ENCODE results near the gene CATSPER3. TPM values are rescaled to one million over a fixed set of nuclear protein-coding genes. Genes with fewer than 3 reads are reported as not detected.
A peak's percentile ranks its signal among the peaks of the same experiment; 100 is the strongest.
"Not testable (repeated sequence)": the region's sequence is repeated elsewhere in the genome, so short reads cannot be mapped to it uniquely, and the experiment has no call there.

Gene CATSPER3
- total and polyA plus RNA-seq, 4 experiments from 2014 or later, result 0.68 to 1.8 (median 0.94) TPM; not detected in 1

DNA sequence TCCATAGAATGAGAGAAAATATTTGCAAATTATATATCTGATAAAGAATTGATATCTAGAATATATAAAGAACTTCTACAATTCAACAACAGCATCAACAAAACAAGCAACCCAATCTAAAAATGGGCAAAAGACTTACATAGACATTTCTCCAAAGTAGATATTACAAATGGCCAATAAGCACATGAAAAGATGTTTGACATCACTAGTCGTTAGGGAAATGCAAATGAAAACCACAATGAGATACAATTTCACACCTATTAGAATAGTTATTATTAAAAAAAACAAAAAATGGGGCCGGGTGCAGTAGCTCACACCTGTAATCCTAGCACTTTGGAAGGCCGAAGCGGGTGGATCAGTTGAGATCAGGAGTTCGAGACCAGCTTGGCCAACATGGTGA is 24.4 kb downstream of the CATSPER3 start:
- Mint-ChIP-seq H3K4me1 (no peaks in the 10 kb centered on the region), H3K9me3 (no peaks in the 10 kb centered on the region), H3K4me3 (no peak overlapping the region), H3K27me3 (no peaks in the 10 kb centered on the region), H3K27ac (no peak overlapping the region), H3K36me3 (peaks cover 0 to 5% of the 10 kb centered on the region in 2 donors)
- CTCF ChIA-PET (ENCODE audit: partially characterized antibody), result no interaction called here
- POLR2A ChIA-PET (ENCODE audit: partially characterized antibody), result no interaction called here
- no peak overlapping the region for H3K4me3 ChIP-seq (ENCODE audit: low read length in 2 of 2)
- H3K9me3 ChIP-seq (ENCODE audit: control insufficient read depth in 1 of 2, low read length in 2 of 2), result no peaks in the 10 kb centered on the region
- no peaks in the 10 kb centered on the region for H3K4me1 ChIP-seq (ENCODE audit: insufficient read depth, low read length)
- H3K36me3 ChIP-seq (ENCODE audit: insufficient read depth, low read length), result no peaks in the 10 kb centered on the region
- H3K27me3 ChIP-seq (ENCODE audit: insufficient read depth, low read length), result no peaks in the 10 kb centered on the region
- intact Hi-C loops (cut with micrococcal nuclease), result no loop called here
- H3K27ac ChIP-seq (ENCODE audit: low read depth, low read length), result no peak overlapping the region
- no peak for DNase-seq

GRCh38 chr5:134993161-134993560 is 25.5 kb downstream of the CATSPER3 start:
- H3K4me3 Mint-ChIP-seq, result no peak overlapping the region
- no peaks in the 10 kb centered on the region for H3K27me3 Mint-ChIP-seq
- H3K36me3 Mint-ChIP-seq, result peaks cover 0 to 11% of the 10 kb centered on the region in 2 donors
- Histone ChIP-seq H3K36me3 (ENCODE audit: insufficient read depth, low read length) (no peaks in the 10 kb centered on the region), H3K4me3 (ENCODE audit: low read length in 2 of 2) (no peak overlapping the region), H3K27me3 (ENCODE audit: insufficient read depth, low read length) (no peaks in the 10 kb centered on the region), H3K4me1 (ENCODE audit: insufficient read depth, low read length) (no peaks in the 10 kb centered on the region), H3K9me3 (ENCODE audit: control insufficient read depth in 1 of 2, low read length in 2 of 2) (no peaks in the 10 kb centered on the region), H3K27ac (ENCODE audit: low read depth, low read length) (no peak overlapping the region)
- no peaks in the 10 kb centered on the region for H3K9me3 Mint-ChIP-seq
- H3K4me1 Mint-ChIP-seq, result no peaks in the 10 kb centered on the region
- POLR2A ChIA-PET (ENCODE audit: partially characterized antibody), result no interaction called here
- CTCF ChIA-PET (ENCODE audit: partially characterized antibody), result no interaction called here
- H3K27ac Mint-ChIP-seq, result no peak overlapping the region
- intact Hi-C loops (cut with micrococcal nuclease), result no loop called here
- DNase-seq, result no peak

DNA sequence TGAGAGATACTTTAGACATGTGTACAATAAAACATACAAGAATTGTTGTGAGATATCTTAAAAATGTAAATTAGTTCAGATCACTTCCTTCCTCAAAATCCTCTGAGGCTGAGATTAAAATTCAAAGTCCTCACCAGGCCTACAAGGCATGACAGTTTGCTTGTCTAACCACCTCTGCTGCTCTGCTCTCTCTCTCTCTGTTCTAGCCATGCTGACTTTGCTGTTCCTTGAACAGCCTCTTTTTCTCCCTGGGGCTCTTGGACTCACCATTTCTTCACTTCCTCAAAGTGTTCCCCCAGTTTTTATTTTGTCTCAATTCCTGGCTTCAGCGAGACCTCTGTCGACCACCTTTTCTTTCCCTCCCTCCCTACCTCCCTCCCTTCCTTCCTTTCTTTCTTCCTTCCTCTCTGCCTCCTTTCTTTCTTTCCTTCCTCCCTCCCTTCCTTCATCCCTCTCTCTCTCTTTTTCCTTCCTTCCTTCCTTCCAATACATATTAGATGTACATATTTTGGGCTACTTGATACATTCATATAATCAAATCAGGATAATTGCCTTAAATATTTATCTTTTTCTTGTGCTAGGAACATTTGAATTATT is 27.0 kb downstream of the CATSPER3 start:
- H3K4me1 ChIP-seq (ENCODE audit: insufficient read depth, low read length), result no peaks in the 10 kb centered on the region

GRCh38 chr5:134995850-134996402 is 28.2 kb downstream of the CATSPER3 start:
- Histone ChIP-seq H3K27me3 (ENCODE audit: insufficient read depth, low read length) (no peaks in the 10 kb centered on the region), H3K36me3 (ENCODE audit: insufficient read depth, low read length) (no peaks in the 10 kb centered on the region), H3K4me1 (ENCODE audit: insufficient read depth, low read length) (no peaks in the 10 kb centered on the region), H3K4me3 (ENCODE audit: low read length in 2 of 2) (no peak overlapping the region), H3K9me3 (ENCODE audit: control insufficient read depth in 1 of 2, low read length in 2 of 2) (no peaks in the 10 kb centered on the region), H3K27ac (ENCODE audit: low read depth, low read length) (no peak overlapping the region)
- Mint-ChIP-seq H3K9me3 (peaks cover 0 to 6% (median 0%) of the 10 kb centered on the region in 8 donors), H3K4me3 (no peak overlapping the region), H3K27ac (peak overlapping the region in 1 of 7 donors; percentile 16), H3K4me1 (no peaks in the 10 kb centered on the region), H3K27me3 (no peaks in the 10 kb centered on the region), H3K36me3 (peaks cover 4 to 7% of the 10 kb centered on the region in 2 donors)
- no peak for DNase-seq
- CTCF ChIA-PET (ENCODE audit: partially characterized antibody), result no interaction called here
- POLR2A ChIA-PET (ENCODE audit: partially characterized antibody), result no interaction called here
- intact Hi-C loops (cut with micrococcal nuclease), result no loop called here

More for the DNA sequence above, 27.0 kb downstream of the CATSPER3 start:
- Histone ChIP-seq H3K27me3 (ENCODE audit: insufficient read depth, low read length) (no peaks in the 10 kb centered on the region), H3K9me3 (ENCODE audit: control insufficient read depth in 1 of 2, low read length in 2 of 2) (no peaks in the 10 kb centered on the region), H3K36me3 (ENCODE audit: insufficient read depth, low read length) (no peaks in the 10 kb centered on the region), H3K4me3 (ENCODE audit: low read length in 2 of 2) (no peak overlapping the region), H3K27ac (ENCODE audit: low read depth, low read length) (no peak overlapping the region)
- CTCF ChIA-PET (ENCODE audit: partially characterized antibody), result no interaction called here
- intact Hi-C loops (cut with micrococcal nuclease), result no loop called here
- peak overlapping the region in 1 of 7 donors; percentile 14 for H3K27ac Mint-ChIP-seq
- peaks cover 0 to 7% of the 10 kb centered on the region in 2 donors for H3K36me3 Mint-ChIP-seq
- H3K27me3 Mint-ChIP-seq, result no peaks in the 10 kb centered on the region
- H3K4me1 Mint-ChIP-seq, result no peaks in the 10 kb centered on the region
- POLR2A ChIA-PET (ENCODE audit: partially characterized antibody), result no interaction called here
- peaks cover 0 to 6% (median 0%) of the 10 kb centered on the region in 8 donors for H3K9me3 Mint-ChIP-seq
- H3K4me3 Mint-ChIP-seq, result no peak overlapping the region
- DNase-seq, result no peak

- H3K4me1 ChIP-seq (ENCODE audit: insufficient read depth, low read length), result no peaks in the 10 kb centered on the region
- peaks cover 5 to 7% of the 10 kb centered on the region in 2 donors for H3K36me3 Mint-ChIP-seq
- intact Hi-C loops (cut with micrococcal nuclease), result no loop called here
- no peaks in the 10 kb centered on the region for H3K27me3 Mint-ChIP-seq
- no peak overlapping the region for H3K27ac ChIP-seq (ENCODE audit: low read depth, low read length)
- peaks cover 0 to 6% (median 0%) of the 10 kb centered on the region in 8 donors for H3K9me3 Mint-ChIP-seq
- no peaks in the 10 kb centered on the region for H3K27me3 ChIP-seq (ENCODE audit: insufficient read depth, low read length)
- H3K4me1 Mint-ChIP-seq, result no peaks in the 10 kb centered on the region
- POLR2A ChIA-PET (ENCODE audit: partially characterized antibody), result no interaction called here
- H3K4me3 ChIP-seq (ENCODE audit: low read length in 2 of 2), result no peak overlapping the region
- H3K4me3 Mint-ChIP-seq, result no peak overlapping the region
- CTCF ChIA-PET (ENCODE audit: partially characterized antibody), result no interaction called here
- no peak overlapping the region for H3K27ac Mint-ChIP-seq
- DNase-seq, result no peak
- H3K9me3 ChIP-seq (ENCODE audit: control insufficient read depth in 1 of 2, low read length in 2 of 2), result no peaks in the 10 kb centered on the region
- no peaks in the 10 kb centered on the region for H3K36me3 ChIP-seq (ENCODE audit: insufficient read depth, low read length)
These were observed 29.3 kb downstream of the CATSPER3 start for GRCh38 chr5:134997015-134997414.

- CTCF ChIA-PET (ENCODE audit: partially characterized antibody); H3K4me3 ChIP-seq (ENCODE audit: low read length in 2 of 2); POLR2A ChIA-PET (ENCODE audit: partially characterized antibody); H3K27me3 ChIP-seq (ENCODE audit: insufficient read depth, low read length); H3K36me3 ChIP-seq (ENCODE audit: insufficient read depth, low read length); H3K9me3 ChIP-seq (ENCODE audit: control insufficient read depth in 1 of 2, low read length in 2 of 2); DNase-seq; H3K27ac Mint-ChIP-seq; H3K4me1 ChIP-seq (ENCODE audit: insufficient read depth, low read length); H3K27me3 Mint-ChIP-seq; H3K9me3 Mint-ChIP-seq; H3K4me3 Mint-ChIP-seq; intact Hi-C loops (cut with micrococcal nuclease); H3K27ac ChIP-seq (ENCODE audit: low read depth, low read length); H3K4me1 Mint-ChIP-seq: not testable (repeated sequence)
- H3K36me3 Mint-ChIP-seq, result peaks cover 5 to 13% of the 10 kb centered on the region in 2 donors
These were observed 30.4 kb downstream of the CATSPER3 start for GRCh38 chr5:134998068-134998467.

- POLR2A ChIA-PET (ENCODE audit: partially characterized antibody), result no interaction called here
- Mint-ChIP-seq H3K9me3 (peaks cover 0 to under 1% (median 0%) of the 10 kb centered on the region in 8 donors), H3K27me3 (peaks cover 0 to 5% of the 10 kb centered on the region in 2 donors), H3K27ac (no peak overlapping the region), H3K36me3 (peaks cover 7 to 24% of the 10 kb centered on the region in 2 donors), H3K4me3 (no peak overlapping the region), H3K4me1 (no peaks in the 10 kb centered on the region)
- intact Hi-C loops (cut with micrococcal nuclease), result no loop called here
- H3K27me3 ChIP-seq (ENCODE audit: insufficient read depth, low read length), result no peaks in the 10 kb centered on the region
- CTCF ChIA-PET (ENCODE audit: partially characterized antibody), result no interaction called here
- no peak for DNase-seq
- no peaks in the 10 kb centered on the region for H3K36me3 ChIP-seq (ENCODE audit: insufficient read depth, low read length)
- H3K9me3 ChIP-seq (ENCODE audit: control insufficient read depth in 1 of 2, low read length in 2 of 2), result no peaks in the 10 kb centered on the region
- H3K27ac ChIP-seq (ENCODE audit: low read depth, low read length), result no peak overlapping the region
- H3K4me3 ChIP-seq (ENCODE audit: low read length in 2 of 2), result no peak overlapping the region
- no peaks in the 10 kb centered on the region for H3K4me1 ChIP-seq (ENCODE audit: insufficient read depth, low read length)
These were observed 36.7 kb downstream of the CATSPER3 start for GRCh38 chr5:135004376-135004775.

Measured in CD4-positive, alpha-beta memory T cell (primary cell).